Gastrocnemius medialis (tissue), 4 donors: Measurements from ENCODE around the gene AKAP13. TPM values are rescaled to one million over a fixed set of nuclear protein-coding genes. Genes with fewer than 3 reads are reported as not detected.
A peak's percentile ranks its signal among the peaks of the same experiment; 100 is the strongest.

Experiments used
- ATAC-seq, 2 donors: fragments of 150-250 bp; one replicate each; pipeline ENCODE4 v1.9.1; 2016
- DNase-seq, 2 donors: peaks; one replicate each; pipeline ENCODE4 v3.0.0-alpha.2; 2019
- H3K27ac ChIP-seq, 4 donors: fragments of 200-600 bp; sonication (generic); 1 replicate in 1 of 4; 2 replicates in 3 of 4; pipeline ENCODE4 v1.5.1; 2016 to 2018; ENCODE audit warnings: mild to moderate bottlenecking in 2 of 4, moderate library complexity in 1 of 4
- H3K27me3 ChIP-seq, 3 donors: fragments of 200-600 bp; sonication (generic) in 2 of 3; 1 replicate in 1 of 3; 2 replicates in 2 of 3; pipeline versions ENCODE4 v1.5.1 to v1.6.0; 2016 to 2019; ENCODE audit warnings: mild to moderate bottlenecking in 1 of 3, moderate library complexity in 1 of 3
- H3K36me3 ChIP-seq, 2 donors: fragments of 200-600 bp; sonication (generic) in 1 of 2; one replicate each; pipeline ENCODE4 v1.5.1; 2017 to 2018
- H3K4me1 ChIP-seq, 2 donors: fragments of 200-600 bp; sonication (generic) in 1 of 2; one replicate each; pipeline ENCODE4 v1.5.1; 2016 to 2017; ENCODE audit warnings: mild to moderate bottlenecking in 2 of 2
- H3K4me3 ChIP-seq, 4 donors: fragments of 200-600 bp; sonication (generic) in 3 of 4; 1 replicate in 1 of 4; 2 replicates in 3 of 4; pipeline ENCODE4 v1.5.1; 2016 to 2019; ENCODE audit warnings: mild to moderate bottlenecking in 2 of 4
- H3K9me3 ChIP-seq, 3 donors: fragments of 200-600 bp; sonication (generic) in 2 of 3; 1 replicate in 1 of 3; 2 replicates in 2 of 3; pipeline ENCODE4 v1.5.1; 2016 to 2019
- POLR2A ChIP-seq, 2 donors: fragments of 450-650 bp; IDR thresholded peaks; one replicate each; pipeline ENCODE4 v1.6.1; 2017; ENCODE audit warnings: antibody characterized with exemption in 2 of 2, mild to moderate bottlenecking in 2 of 2, moderate library complexity in 2 of 2
- in situ Hi-C, 4 donors: fragments of 200-750 bp; cut with MboI; loops; one replicate each; pipeline versions ENCODE4 v1.15.0 to v1.8.0; 2017; ENCODE audit warnings: low sequenced_read_pairs in 4 of 4
- intact Hi-C: fragments of 100-400 bp; cut with DNase I; formaldehyde crosslinking; loops from one replicate; pipeline ENCODE4 v1.15.1; 2023; ENCODE audit warnings: low total_unique reads
- total RNA-seq, 4 donors: library from RNA; depleted of rRNA; stranded (reverse); fragments of >200 nt; gene quantifications; one replicate each; pipeline versions ENCODE4 v1.1.0 to v1.2.3, GENCODE V29; 2016
- TF ChIP-seq, protein P1 (sequence below), 5 experiments: fragments of 450-650 bp in 3 of 5; fragments of 200-600 bp in 2 of 5; sonication (generic) in 2 of 5; IDR thresholded peaks in 4 of 5; conservative IDR thresholded peaks in 1 of 5; 1 replicate in 4 of 5; 2 replicates in 1 of 5; pipeline ENCODE4 v1.5.1; 2016 to 2019; ENCODE audit warnings: antibody characterized with exemption in 5 of 5, mild to moderate bottlenecking in 3 of 5, moderate library complexity in 3 of 5

The AKAP13 gene
- total RNA-seq, 4 donors from 2014 or later, result 127 to 481 (median 172) TPM

DNA sequence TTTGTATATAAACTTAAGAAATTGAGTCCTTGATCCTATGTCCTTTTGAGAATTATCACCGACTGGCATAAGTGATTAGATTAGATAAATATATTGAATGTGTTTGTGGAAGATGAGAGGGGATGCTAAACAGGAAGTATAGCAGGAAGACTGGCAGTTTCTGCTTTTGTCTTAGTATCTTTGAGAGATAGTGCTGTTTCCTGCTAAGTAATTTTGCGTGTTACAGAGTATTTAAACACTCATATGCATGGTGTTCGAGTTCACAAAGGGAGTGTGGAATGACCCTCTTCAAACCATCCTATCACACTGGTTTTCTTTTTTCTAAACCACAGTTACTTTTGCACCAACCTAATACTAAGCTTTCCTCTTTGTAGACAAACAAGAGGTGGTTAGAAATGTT lies 308.3 kb downstream of the AKAP13 start:
- intact Hi-C loops (no loop called here), in situ Hi-C loops (loop anchor here in 1 of 4 donors (25.0 kb wide), 1 partner anchor 201 kb away; no protein-coding TSS in a partner anchor)
- Histone ChIP-seq H3K9me3 (no peaks in the 10 kb centered on the region), H3K27ac (peak overlapping the region in 2 of 4 donors; percentile 48 to 53), H3K36me3 (peaks cover 0 to 54% of the 10 kb centered on the region in 2 donors), H3K4me1 (peaks cover 0 to 25% of the 10 kb centered on the region in 2 donors), H3K27me3 (no peaks in the 10 kb centered on the region), H3K4me3 (no peak overlapping the region)
- ATAC-seq (no peak), DNase-seq (no peak)
- TF ChIP-seq POLR2A (IDR thresholded peaks at IDR 0.05), result no peak
- TF ChIP-seq, protein P1, sequence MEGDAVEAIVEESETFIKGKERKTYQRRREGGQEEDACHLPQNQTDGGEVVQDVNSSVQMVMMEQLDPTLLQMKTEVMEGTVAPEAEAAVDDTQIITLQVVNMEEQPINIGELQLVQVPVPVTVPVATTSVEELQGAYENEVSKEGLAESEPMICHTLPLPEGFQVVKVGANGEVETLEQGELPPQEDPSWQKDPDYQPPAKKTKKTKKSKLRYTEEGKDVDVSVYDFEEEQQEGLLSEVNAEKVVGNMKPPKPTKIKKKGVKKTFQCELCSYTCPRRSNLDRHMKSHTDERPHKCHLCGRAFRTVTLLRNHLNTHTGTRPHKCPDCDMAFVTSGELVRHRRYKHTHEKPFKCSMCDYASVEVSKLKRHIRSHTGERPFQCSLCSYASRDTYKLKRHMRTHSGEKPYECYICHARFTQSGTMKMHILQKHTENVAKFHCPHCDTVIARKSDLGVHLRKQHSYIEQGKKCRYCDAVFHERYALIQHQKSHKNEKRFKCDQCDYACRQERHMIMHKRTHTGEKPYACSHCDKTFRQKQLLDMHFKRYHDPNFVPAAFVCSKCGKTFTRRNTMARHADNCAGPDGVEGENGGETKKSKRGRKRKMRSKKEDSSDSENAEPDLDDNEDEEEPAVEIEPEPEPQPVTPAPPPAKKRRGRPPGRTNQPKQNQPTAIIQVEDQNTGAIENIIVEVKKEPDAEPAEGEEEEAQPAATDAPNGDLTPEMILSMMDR (IDR thresholded peaks at IDR 0.05 in 4 of 5, conservative IDR thresholded peaks at IDR 0.05 in 1 of 5), result no peak

DNA sequence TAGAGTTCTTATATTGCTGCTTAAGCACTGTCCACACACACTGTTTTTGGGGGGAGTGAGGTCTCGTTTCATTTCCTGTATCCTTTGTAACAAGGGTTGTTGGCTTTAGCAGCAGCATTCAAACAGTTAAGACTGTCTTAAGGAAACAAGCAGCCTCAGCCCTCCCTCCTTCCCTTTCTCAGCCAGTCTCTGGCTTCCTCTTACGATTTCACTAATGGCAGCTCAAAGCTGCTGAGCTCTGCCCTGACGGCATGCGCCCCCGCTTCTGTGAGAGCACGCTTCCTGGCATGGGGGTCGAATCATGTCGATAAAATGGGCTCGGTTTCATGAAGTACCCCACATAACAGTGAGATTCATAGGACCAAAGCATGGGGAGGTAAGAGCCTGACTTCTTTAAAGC lies 309.3 kb downstream of the AKAP13 start:
- Histone ChIP-seq H3K4me3 (peak overlapping the region in 2 of 4 donors; percentile 3 to 34), H3K27ac (peak overlapping the region; percentile 46 to 53 (median 50)), H3K36me3 (peaks cover 0 to 54% of the 10 kb centered on the region in 2 donors), H3K9me3 (no peaks in the 10 kb centered on the region), H3K4me1 (peaks cover 0 to 29% of the 10 kb centered on the region in 2 donors), H3K27me3 (no peaks in the 10 kb centered on the region)
- peak; percentile 38 to 54 for ATAC-seq
- in situ Hi-C loops (loop anchor here in 1 of 4 donors (25.0 kb wide), 1 partner anchor 202 kb away; no protein-coding TSS in a partner anchor), intact Hi-C loops (no loop called here)
- DNase-seq, result no peak
- TF ChIP-seq, protein P1 (IDR thresholded peaks at IDR 0.05 in 4 of 5, conservative IDR thresholded peaks at IDR 0.05 in 1 of 5), result no peak
- TF ChIP-seq POLR2A (IDR thresholded peaks at IDR 0.05), result no peak

DNA sequence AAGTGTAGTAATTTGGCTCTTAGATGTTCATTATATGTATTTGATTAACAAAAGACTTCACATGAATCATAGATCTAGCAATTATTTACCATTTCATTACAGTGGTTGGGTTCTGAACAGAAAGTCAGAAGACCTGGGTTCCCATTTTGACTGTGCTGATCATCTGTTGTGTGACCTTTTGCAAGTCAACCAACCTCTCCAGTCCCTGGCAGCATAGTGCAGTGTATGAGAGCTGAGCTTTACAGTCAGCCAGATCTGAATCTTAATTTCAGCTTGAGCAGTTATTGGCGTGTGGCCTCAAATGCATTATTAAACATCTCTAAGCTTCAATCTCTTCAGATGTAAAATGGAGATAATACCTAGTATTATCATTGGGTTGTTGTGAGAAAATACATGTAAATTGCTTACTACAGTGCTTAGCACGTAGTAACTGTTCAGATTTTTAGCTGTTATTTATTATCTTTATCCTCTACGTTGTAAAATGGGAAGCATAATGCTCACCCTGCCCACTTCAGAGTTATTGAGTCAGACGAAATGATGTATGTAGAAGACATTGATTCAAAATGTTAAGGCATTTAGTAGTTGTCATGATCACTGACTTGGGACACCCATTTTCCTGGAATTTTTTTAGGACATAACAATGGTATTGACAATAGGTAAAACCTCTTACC lies 310.3 kb downstream of the AKAP13 start:
- no peaks in the 10 kb centered on the region for H3K27me3 ChIP-seq
- no peak for ATAC-seq
- H3K4me1 ChIP-seq, result peaks cover 0 to 32% of the 10 kb centered on the region in 2 donors
- DNase-seq, result no peak
- H3K36me3 ChIP-seq, result peaks cover 0 to 54% of the 10 kb centered on the region in 2 donors
- no peaks in the 10 kb centered on the region for H3K9me3 ChIP-seq
- in situ Hi-C loops, result loop anchor here in 1 of 4 donors (25.0 kb wide), 1 partner anchor 203 kb away; no protein-coding TSS in a partner anchor
- H3K4me3 ChIP-seq, result peak overlapping the region in 1 of 4 donors; percentile 34
- TF ChIP-seq, protein P1 (IDR thresholded peaks at IDR 0.05 in 4 of 5, conservative IDR thresholded peaks at IDR 0.05 in 1 of 5), result no peak
- no peak for TF ChIP-seq POLR2A (IDR thresholded peaks at IDR 0.05)
- intact Hi-C loops, result no loop called here
- H3K27ac ChIP-seq, result peak overlapping the region in 3 of 4 donors; percentile 48 to 53 (median 53)

DNA sequence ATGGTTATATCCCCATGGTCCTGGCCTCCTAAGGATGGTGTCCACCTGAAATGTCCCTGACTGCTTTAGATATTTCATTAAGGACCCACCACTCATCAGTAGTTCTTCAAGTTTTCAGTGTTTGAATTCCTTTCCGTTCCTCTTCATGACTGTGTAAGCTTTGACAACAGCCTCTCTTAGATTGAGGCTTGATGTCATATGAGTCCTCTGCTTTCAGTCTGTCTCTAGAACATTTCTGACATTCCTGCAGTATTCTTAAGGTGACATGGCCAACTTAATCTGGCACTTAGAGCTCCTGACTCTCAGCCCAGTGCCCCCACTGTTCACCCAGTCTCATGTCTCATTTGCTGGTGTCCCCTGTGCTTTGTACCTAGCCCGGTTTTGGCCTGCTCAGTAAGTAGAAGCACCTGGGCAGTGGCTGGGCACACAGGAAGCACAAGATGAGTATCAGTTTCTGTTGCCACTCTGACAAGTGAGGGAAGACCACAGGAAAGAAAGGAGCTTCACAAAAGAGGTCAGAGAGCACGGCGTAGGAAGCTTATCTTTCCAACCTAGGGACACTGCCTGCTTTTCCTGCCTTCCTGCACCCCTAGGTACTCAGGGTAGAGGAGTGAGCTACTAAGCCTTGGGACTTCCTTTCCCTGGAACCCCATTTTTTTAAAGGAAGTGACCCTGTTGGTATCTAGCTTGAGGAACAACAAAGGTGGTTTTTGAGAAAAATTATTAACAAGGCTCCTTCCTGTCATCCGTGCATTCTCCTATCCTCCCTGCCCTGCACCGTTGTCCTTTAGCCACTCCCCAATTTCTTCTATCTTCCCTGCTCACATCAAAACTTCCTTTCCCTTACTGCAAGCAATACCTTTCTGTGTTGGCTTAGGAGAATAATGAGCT lies 311.2 kb downstream of the AKAP13 start:
- Histone ChIP-seq H3K36me3 (peaks cover 0 to 56% of the 10 kb centered on the region in 2 donors), H3K27ac (peak overlapping the region; percentile 11 to 53 (median 23)), H3K4me1 (peaks cover 0 to 32% of the 10 kb centered on the region in 2 donors), H3K27me3 (no peaks in the 10 kb centered on the region), H3K4me3 (no peak overlapping the region), H3K9me3 (no peaks in the 10 kb centered on the region)
- DNase-seq (no peak), ATAC-seq (no peak)
- TF ChIP-seq, protein P1 (IDR thresholded peaks at IDR 0.05 in 4 of 5, conservative IDR thresholded peaks at IDR 0.05 in 1 of 5), result no peak
- TF ChIP-seq POLR2A (IDR thresholded peaks at IDR 0.05), result no peak
- intact Hi-C loops (no loop called here), in situ Hi-C loops (loop anchor here in 1 of 4 donors (25.0 kb wide), 1 partner anchor 204 kb away; no protein-coding TSS in a partner anchor)
